ENCODE results near the gene LRRFIP1.
"Not testable (repeated sequence)": the region's sequence is repeated elsewhere in the genome, so short reads cannot be mapped to it uniquely, and the experiment has no call there.

Gene LRRFIP1

GRCh38 chr2:237760506-237761502, 133.4 kb downstream of the LRRFIP1 start:
- in situ Hi-C loops (cut with HindIII; ENCODE audit: low sequenced_read_pairs), result no loop called here

- in situ Hi-C loops (cut with HindIII; ENCODE audit: low sequenced_read_pairs), result not testable (repeated sequence)
Observed at GRCh38 chr2:237762291-237763182, 135.2 kb downstream of the LRRFIP1 start.

- in situ Hi-C loops (cut with HindIII; ENCODE audit: low sequenced_read_pairs), result no loop called here
Observed at GRCh38 chr2:237763812-237764211, 136.4 kb downstream of the LRRFIP1 start.

GRCh38 chr2:237765122-237765521, 137.7 kb downstream of the LRRFIP1 start:
- in situ Hi-C loops (cut with HindIII; ENCODE audit: low sequenced_read_pairs), result not testable (repeated sequence)

DNA sequence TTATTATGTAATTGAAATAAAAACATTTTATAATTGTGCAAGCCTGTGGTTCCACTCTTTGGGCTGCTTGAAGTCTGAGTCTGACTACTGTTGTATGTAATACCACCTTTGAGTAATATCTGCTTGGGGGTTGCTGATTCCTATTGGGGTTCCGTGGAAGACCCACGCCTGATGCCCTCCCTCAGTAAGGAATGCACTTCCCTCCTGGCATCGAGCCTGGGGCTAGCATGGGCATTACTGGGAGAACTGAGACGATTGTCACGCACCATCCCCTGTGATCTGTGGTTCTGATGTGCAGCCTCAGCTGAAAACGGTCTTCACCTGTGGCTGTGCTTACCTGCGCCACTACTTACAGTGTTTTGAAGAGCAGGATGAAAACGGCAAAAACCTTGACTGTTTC, 138.5 kb downstream of the LRRFIP1 start:
- in situ Hi-C loops (cut with HindIII; ENCODE audit: low sequenced_read_pairs), result no loop called here

GRCh38 chr2:237766340-237766739, 139.0 kb downstream of the LRRFIP1 start:
- in situ Hi-C loops (cut with HindIII; ENCODE audit: low sequenced_read_pairs), result no loop called here

- in situ Hi-C loops (cut with HindIII; ENCODE audit: low sequenced_read_pairs), result no loop called here
Observed at GRCh38 chr2:237772513-237772912, 145.1 kb downstream of the LRRFIP1 start.

- in situ Hi-C loops (cut with HindIII; ENCODE audit: low sequenced_read_pairs), result no loop called here
Observed at GRCh38 chr2:237773826-237774225, 146.4 kb downstream of the LRRFIP1 start.

DNA sequence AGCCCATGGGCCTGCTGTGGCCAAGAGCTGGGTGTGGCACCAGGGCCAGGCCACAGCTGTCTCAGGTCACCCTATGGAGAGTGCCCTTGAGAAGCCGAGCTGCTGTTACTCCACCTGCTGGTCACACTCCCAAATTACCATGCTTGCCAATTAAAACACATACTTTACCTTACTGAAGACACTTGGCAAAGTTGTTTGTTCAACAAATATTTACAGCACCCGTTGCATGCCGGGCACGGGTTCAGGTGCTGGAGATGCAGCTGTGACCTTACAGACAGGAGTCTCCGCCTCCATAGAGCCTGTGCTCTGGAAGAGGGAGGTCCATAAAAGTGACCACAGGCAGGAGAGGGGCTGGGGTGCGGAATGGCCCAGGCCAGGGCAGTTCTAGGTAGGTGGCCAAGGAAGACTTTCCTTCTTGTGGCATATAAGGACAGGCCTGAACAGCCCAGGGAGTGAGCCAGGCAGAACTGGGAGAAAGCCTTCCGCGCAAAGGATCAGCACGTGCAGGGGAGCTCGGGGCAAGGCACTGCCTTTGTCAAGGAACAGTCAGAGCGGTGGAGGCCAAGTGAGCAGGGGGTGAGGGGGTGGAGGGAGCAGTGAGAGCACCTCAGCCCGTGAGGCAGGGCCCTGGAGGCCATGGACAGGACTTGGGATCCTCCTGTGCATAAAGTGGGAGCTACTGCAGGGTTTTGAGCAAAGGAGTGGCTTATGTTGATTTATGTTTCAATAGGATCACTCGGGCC, 147.6 kb downstream of the LRRFIP1 start:
- in situ Hi-C loops (cut with HindIII; ENCODE audit: low sequenced_read_pairs), result loop anchor here (5.0 kb wide), 1 partner anchor 93 kb away; no protein-coding TSS in a partner anchor

DNA sequence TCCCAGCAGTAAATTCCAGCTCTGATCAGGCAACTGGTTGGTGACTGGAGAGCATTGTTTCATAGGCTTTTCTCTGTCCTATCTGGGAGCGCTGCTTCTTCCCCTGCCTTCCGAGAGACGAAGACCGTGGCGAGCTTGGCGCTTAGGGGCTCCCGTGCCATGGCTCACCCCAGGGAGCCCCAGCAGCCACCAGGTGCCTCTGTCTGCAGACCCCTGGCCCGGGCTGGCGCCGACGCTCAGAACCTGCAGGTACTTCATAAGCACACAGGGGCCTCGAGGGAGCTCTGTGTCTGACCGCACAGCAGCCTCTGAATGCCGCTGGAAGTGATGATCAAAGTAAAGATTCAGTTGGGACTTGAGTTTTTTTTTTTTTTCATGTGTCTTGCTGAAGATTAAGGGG, 152.1 kb downstream of the LRRFIP1 start:
- in situ Hi-C loops (cut with HindIII; ENCODE audit: low sequenced_read_pairs), result loop anchor here (5.0 kb wide), 1 partner anchor 97 kb away; no protein-coding TSS in a partner anchor

DNA sequence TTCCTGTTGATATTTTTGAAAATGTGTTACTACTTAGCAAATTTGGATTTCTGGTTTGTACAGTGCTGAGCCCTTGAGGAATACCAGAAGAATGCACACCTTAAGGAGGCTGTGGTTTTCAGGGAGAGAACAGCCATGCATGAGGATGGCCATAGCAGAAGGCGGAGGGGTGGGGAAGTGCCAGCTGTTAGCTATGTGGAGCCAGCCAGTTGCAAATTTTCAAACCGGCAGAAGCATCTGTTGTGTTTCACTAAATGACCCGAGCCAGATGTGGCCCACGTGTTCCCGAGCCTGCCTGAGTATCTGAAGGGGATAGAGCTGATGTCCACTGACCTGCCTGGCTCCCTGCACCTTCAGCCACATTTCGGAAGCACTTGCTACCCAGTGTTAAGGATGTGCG, 154.8 kb downstream of the LRRFIP1 start:
- in situ Hi-C loops (cut with HindIII; ENCODE audit: low sequenced_read_pairs), result no loop called here

GRCh38 chr2:237783678-237784077, 156.3 kb downstream of the LRRFIP1 start:
- in situ Hi-C loops (cut with HindIII; ENCODE audit: low sequenced_read_pairs), result not testable (repeated sequence)

DNA sequence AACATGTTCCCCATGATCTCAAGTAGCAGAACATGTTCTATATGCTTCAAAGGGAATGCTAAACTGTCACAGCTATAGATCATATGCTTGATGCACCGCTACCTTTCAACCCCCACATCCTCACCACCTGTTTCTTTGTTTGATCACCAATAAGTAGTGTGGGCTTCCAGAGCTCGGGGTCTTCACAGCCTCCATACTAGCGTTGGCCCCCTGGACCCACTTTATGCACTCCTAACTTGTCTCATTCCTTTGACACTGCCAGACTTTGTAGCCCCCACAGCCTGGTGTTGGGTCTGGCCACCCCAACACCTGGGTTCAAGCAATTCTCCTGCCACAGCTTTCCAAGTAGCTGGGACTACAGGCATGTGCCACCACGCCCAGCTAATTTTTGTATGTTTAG, 159.5 kb downstream of the LRRFIP1 start:
- in situ Hi-C loops (cut with HindIII; ENCODE audit: low sequenced_read_pairs), result no loop called here

GRCh38 chr2:237790353-237790752, 163.0 kb downstream of the LRRFIP1 start:
- in situ Hi-C loops (cut with HindIII; ENCODE audit: low sequenced_read_pairs), result no loop called here

GRCh38 chr2:237791977-237792727, 164.8 kb downstream of the LRRFIP1 start:
- in situ Hi-C loops (cut with HindIII; ENCODE audit: low sequenced_read_pairs), result no loop called here

- in situ Hi-C loops (cut with HindIII; ENCODE audit: low sequenced_read_pairs), result no loop called here
Observed at GRCh38 chr2:237797253-237797652, 169.9 kb downstream of the LRRFIP1 start.

DNA sequence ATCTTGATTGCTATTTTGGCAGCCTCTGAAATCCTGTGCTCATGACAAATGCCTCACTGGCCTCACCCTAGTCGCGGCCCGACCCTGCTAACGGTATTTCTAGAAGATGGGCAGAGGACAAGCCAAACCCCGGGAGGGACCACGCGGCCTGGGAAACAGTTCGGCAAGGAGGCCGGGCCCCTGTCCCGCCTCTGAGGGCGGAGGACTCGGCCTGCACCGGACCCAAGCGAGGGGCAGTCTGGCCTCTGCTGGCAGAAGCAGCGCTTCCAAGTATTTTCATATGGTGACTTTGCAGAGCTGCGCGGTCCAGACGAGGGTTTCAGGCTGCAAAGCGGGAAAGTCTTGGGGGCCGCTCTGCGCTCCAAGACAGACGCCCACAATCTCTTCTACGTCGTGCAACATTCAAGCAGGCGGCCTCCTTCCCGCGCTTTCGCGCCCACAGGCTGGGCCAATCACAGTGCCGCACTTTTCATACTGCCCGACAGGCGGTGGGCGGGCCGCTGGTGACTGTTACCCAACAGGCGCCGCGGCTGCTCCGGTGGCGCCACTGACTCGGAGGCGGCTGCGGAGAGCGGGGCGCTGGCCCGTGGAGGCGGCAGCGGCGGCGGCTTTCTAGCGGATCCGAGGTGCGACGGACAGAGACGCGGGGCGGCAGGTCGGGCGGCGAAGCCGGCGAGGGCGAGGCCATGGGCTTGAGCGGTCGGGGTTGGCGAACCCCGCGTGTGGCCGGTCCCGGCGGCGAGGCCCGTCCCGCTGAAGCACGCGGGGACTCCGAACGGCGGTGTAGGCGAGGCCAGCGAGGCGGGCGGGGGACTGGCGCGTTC, 171.1 kb downstream of the LRRFIP1 start, which contains the start of gene RBM44:
Gene RBM44 (plus strand): TSS at position 544 of the 824 bp plus-strand sequence. CDS start 14,831 bp downstream, outside the sequence.
- in situ Hi-C loops (cut with HindIII; ENCODE audit: low sequenced_read_pairs), result no loop called here

GRCh38 chr2:237799060-237799428, 171.7 kb downstream of the LRRFIP1 start:
- in situ Hi-C loops (cut with HindIII; ENCODE audit: low sequenced_read_pairs), result no loop called here

DNA sequence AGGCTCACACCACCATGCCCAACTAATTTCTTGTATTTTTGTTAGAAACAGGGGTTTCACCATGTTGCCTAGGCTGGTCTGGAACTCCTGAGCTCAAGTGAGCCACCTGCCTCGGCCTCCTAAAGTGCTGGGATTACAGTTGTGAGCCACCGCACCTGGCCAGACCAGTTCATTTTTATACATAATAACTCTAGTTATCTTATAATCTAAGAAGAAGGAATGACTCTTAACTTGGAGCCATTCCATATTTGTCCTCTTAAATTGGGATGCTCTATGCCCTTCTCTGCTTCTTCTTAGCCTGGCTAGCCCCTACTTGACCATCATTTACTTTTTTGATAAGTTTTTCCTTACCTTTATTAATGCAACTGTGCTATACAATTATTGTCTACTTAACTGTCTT, 174.1 kb downstream of the LRRFIP1 start:
- in situ Hi-C loops (cut with HindIII; ENCODE audit: low sequenced_read_pairs), result no loop called here
